Neuronal stem cell (in vitro differentiated cells): Measurements from ENCODE around the gene MRPL34.

Experiments used
- DNase-seq: peaks from one replicate; pipeline ENCODE4 v3.0.0-alpha.2; 2013; ENCODE audit warnings: low spot score
- H2AFZ ChIP-seq: one replicate; pipeline ENCODE4 v1.6.1; 2013; ENCODE audit warnings: mild to moderate bottlenecking, low read length, inconsistent platforms
- H2AK5ac ChIP-seq: 2 replicates; pipeline ENCODE4 v1.6.1; 2013; ENCODE audit warnings: low read depth, mild to moderate bottlenecking, inconsistent platforms, low read length, moderate library complexity, mixed read lengths
- H2BK120ac ChIP-seq: 2 replicates; pipeline ENCODE4 v1.6.1; 2013; ENCODE audit warnings: low read depth, mild to moderate bottlenecking, inconsistent platforms, low read length, moderate library complexity, mixed read lengths
- H2BK12ac ChIP-seq: one replicate; pipeline ENCODE4 v1.6.1; 2013; ENCODE audit warnings: low read length, inconsistent platforms
- H2BK15ac ChIP-seq: 2 replicates; pipeline ENCODE4 v1.6.1; 2013; ENCODE audit warnings: mild to moderate bottlenecking, low read length, inconsistent platforms, mixed read lengths
- H2BK5ac ChIP-seq: one replicate; pipeline ENCODE4 v1.6.1; 2013; ENCODE audit warnings: inconsistent platforms, mild to moderate bottlenecking, low read length, moderate library complexity
- H3K14ac ChIP-seq: one replicate; pipeline ENCODE4 v1.6.1; 2013; ENCODE audit warnings: low read length, inconsistent platforms
- H3K18ac ChIP-seq: 2 replicates; pipeline ENCODE4 v1.6.1; 2013; ENCODE audit warnings: low read length, inconsistent platforms
- H3K23ac ChIP-seq: 2 replicates; pipeline ENCODE4 v1.6.1; 2013; ENCODE audit warnings: low read depth, mild to moderate bottlenecking, mixed read lengths, low read length, inconsistent platforms; ENCODE audit not compliant: poor library complexity
- H3K27ac ChIP-seq: replicated peaks from 3 replicates; pipeline ENCODE4 v1.5.1; 2013; ENCODE audit warnings: low read length, inconsistent platforms
- H3K27me3 ChIP-seq, 3 experiments: 2 replicates each; pipeline ENCODE4 v1.6.1; 2013; ENCODE audit warnings: low read length in 3 of 3, mild to moderate bottlenecking in 2 of 3, inconsistent platforms in 1 of 3, low read depth in 1 of 3, mixed read lengths in 1 of 3, moderate library complexity in 1 of 3; ENCODE audit not compliant: control insufficient read depth in 3 of 3, insufficient read depth in 3 of 3
- H3K36me3 ChIP-seq, 2 donors: replicated peaks in 1 of 2; 2 replicates each; pipeline ENCODE4 v1.6.1; 2013; ENCODE audit warnings: low read length in 2 of 2; ENCODE audit not compliant: control insufficient read depth in 2 of 2, insufficient read depth in 2 of 2
- H3K4ac ChIP-seq: 2 replicates; pipeline ENCODE4 v1.6.1; 2013; ENCODE audit warnings: inconsistent platforms, mild to moderate bottlenecking, low read length, moderate library complexity
- H3K4me1 ChIP-seq, 2 donors: 1 replicate in 1 of 2; 2 replicates in 1 of 2; pipeline ENCODE4 v1.6.1; 2013; ENCODE audit warnings: low read length in 2 of 2, low read depth in 1 of 2; ENCODE audit not compliant: control insufficient read depth in 2 of 2, insufficient read depth in 1 of 2
- H3K4me2 ChIP-seq: one replicate; pipeline ENCODE4 v1.6.1; 2013; ENCODE audit warnings: mild to moderate bottlenecking, low read length, inconsistent platforms; ENCODE audit not compliant: insufficient read depth, poor library complexity, severe bottlenecking
- H3K4me3 ChIP-seq, 2 donors: 2 replicates each; pipeline ENCODE4 v1.5.1; 2013; ENCODE audit warnings: low read length in 2 of 2, mild to moderate bottlenecking in 2 of 2, inconsistent platforms in 1 of 2, moderate library complexity in 1 of 2
- H3K79me1 ChIP-seq: one replicate; pipeline ENCODE4 v1.6.1; 2013; ENCODE audit warnings: low read depth, mild to moderate bottlenecking, inconsistent platforms, low read length, moderate library complexity
- H3K9ac ChIP-seq: one replicate; pipeline ENCODE4 v1.6.1; 2013; ENCODE audit warnings: mild to moderate bottlenecking, low read depth, low read length, inconsistent platforms; ENCODE audit not compliant: poor library complexity
- H3K9me3 ChIP-seq, 2 donors: replicated peaks in 1 of 2; 2 replicates each; pipeline versions ENCODE3 to v1.6.1; 2013; ENCODE audit warnings: low read length in 2 of 2, mild to moderate bottlenecking in 2 of 2, inconsistent platforms in 1 of 2, low read depth in 1 of 2, mixed read lengths in 1 of 2, moderate library complexity in 1 of 2; ENCODE audit not compliant: control insufficient read depth in 2 of 2, insufficient read depth in 1 of 2
- H4K8ac ChIP-seq: one replicate; pipeline ENCODE4 v1.6.1; 2013; ENCODE audit warnings: low read depth, mild to moderate bottlenecking, inconsistent platforms, low read length, moderate library complexity
- H4K91ac ChIP-seq: one replicate; pipeline ENCODE4 v1.6.1; 2013; ENCODE audit warnings: low read length, low read depth, mild to moderate bottlenecking, inconsistent platforms; ENCODE audit not compliant: poor library complexity
- WGBS, 2 donors: extraction: QIAGEN DNeasy Blood & Tissue Kit; methylation state at CpG; one replicate each; pipeline ENCODE4 v1.1.7; 2013; ENCODE audit warnings: missing lambda C conversion rate in 2 of 2, mixed read lengths in 1 of 2; ENCODE audit not compliant: insufficient read length in 2 of 2, insufficient replicate concordance in 1 of 2; ENCODE audit errors: extremely low coverage in 2 of 2; 5-methylcytosine and 5-hydroxymethylcytosine counted together

Gene MRPL34

DNA sequence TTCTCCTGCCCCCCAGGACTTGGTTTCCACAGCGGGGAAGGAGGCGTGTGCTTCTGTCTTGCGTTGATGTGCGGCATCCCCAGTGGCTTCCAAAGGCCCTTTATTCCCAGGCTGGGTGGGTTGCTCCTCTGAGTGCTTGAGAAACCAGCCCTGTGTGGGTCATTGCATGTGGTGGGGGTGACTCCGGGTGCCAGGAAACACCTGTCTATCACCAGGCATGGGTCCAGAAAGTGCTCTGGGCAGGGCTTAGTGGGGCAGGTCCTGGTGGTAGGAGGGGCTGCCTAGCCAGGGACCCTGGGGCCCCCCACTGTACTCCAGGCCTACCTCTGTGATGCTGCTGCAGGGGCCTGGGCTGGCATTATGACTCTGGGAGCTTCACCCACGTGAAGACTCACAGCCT, 13.3 kb downstream of the MRPL34 start:
- H3K18ac ChIP-seq: no peak overlapping the region
- no peak overlapping the region for H3K4me2 ChIP-seq
- no peaks in the 10 kb centered on the region for H3K27me3 ChIP-seq
- no peak overlapping the region for H3K9ac ChIP-seq
- H3K4me1 ChIP-seq: peaks cover 0 to 7% of the 10 kb centered on the region in 2 donors
- H3K14ac ChIP-seq: no peak overlapping the region
- H3K23ac ChIP-seq: no peak overlapping the region
- no peak overlapping the region for H4K8ac ChIP-seq
- H3K9me3 ChIP-seq: peaks cover 0 to 3% of the 10 kb centered on the region in 2 donors
- WGBS, 2 donors: no CpG with 5 or more reads among the region's 6 CpGs
- no peak overlapping the region for H3K27ac ChIP-seq
- H2AK5ac ChIP-seq: no peak overlapping the region
- H2BK15ac ChIP-seq: no peak overlapping the region
- peaks cover 12% of the 10 kb centered on the region for H3K79me1 ChIP-seq
- H3K4me3 ChIP-seq: peak overlapping the region in 1 of 2 donors; percentile 46
- H3K4ac ChIP-seq: no peak overlapping the region
- H2BK120ac ChIP-seq: no peak overlapping the region
- no peak overlapping the region for H2AFZ ChIP-seq
- peaks cover 31 to 65% of the 10 kb centered on the region in 2 donors for H3K36me3 ChIP-seq
- no peak overlapping the region for H2BK5ac ChIP-seq
- no peak overlapping the region for H2BK12ac ChIP-seq
- no peak for DNase-seq
- H4K91ac ChIP-seq: no peak overlapping the region

DNA sequence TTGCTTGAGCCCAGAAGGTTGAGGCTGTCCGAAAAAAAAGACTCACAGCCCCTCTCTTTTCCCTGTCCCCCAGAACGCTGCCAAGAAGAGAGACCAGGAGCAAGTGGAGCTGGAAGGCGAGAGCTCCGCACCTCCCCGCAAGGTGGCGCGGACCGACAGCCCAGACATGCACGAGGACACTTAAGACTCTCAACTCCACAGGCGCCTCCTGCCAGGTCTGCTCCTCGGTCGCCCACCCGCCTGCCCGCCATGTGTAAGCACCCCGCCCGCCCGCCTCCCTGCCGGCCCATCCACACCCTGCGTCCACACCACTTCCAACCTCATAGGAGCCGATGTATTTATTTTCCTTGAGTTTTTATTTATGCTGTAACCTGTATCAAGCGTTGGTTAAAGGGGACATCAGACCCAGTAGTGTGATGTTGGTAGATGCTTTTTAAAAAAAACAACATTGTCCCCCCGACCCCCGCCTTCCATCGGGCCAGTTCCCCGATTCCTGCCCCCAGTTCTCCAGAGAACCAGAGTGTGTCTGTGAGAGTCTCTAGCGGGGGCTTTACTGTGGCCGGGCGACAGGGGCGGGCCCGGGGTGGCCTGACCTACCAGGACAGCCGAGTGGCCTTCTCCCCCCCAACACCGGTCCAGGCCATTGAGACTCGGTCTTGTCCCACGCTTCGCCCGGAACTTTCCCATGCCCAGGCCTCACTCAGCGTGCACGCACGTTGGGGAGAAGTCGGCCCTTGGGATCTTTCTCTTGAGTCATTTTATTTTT, 14.0 kb downstream of the MRPL34 start:
- Histone ChIP-seq H3K27me3 (no peaks in the 10 kb centered on the region), H3K4ac (no peak overlapping the region), H3K4me1 (peaks cover 0 to 7% of the 10 kb centered on the region in 2 donors), H2BK120ac (no peak overlapping the region), H2AFZ (no peak overlapping the region), H3K79me1 (peaks cover 15% of the 10 kb centered on the region), H3K36me3 (peaks cover 28 to 64% of the 10 kb centered on the region in 2 donors), H2AK5ac (no peak overlapping the region), H2BK12ac (no peak overlapping the region), H4K8ac (no peak overlapping the region), H3K9ac (no peak overlapping the region), H3K4me2 (no peak overlapping the region), H2BK5ac (no peak overlapping the region), H3K4me3 (no peak overlapping the region), H4K91ac (no peak overlapping the region), H2BK15ac (no peak overlapping the region), H3K18ac (no peak overlapping the region), H3K27ac (no peak overlapping the region), H3K9me3 (peaks cover 0 to 2% of the 10 kb centered on the region in 2 donors), H3K14ac (no peak overlapping the region), H3K23ac (no peak overlapping the region)
- WGBS, 2 donors: no CpG with 5 or more reads among the region's 40 CpGs
- DNase-seq: no peak

DNA sequence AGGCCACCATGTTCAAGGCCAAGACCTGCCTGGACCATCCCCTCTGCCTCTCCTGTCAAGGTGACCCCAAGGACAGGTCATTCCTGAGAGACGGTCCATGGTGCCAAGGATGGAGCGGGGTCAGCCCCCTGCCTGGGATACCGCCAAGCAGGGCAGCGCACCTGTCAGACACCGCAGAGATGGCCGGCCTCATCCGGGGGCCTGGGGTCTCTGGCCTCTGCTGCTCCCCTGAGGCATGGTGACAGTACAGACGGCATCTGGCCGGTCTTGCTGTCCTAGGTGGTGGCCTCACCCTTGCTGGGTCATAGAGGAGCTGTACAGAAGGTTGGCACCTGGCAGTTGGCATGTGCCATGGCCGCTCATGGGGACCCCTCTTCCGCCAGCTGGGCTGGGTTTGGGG, 14.8 kb downstream of the MRPL34 start:
- H3K79me1 ChIP-seq: peaks cover 15% of the 10 kb centered on the region
- H3K27ac ChIP-seq: no peak overlapping the region
- no peak overlapping the region for H3K4me2 ChIP-seq
- no peak overlapping the region for H2BK15ac ChIP-seq
- no peak overlapping the region for H2BK12ac ChIP-seq
- peaks cover 0 to 2% of the 10 kb centered on the region in 2 donors for H3K9me3 ChIP-seq
- H3K23ac ChIP-seq: peak overlapping the region; percentile 65
- H3K27me3 ChIP-seq: no peaks in the 10 kb centered on the region
- no peak overlapping the region for H2AFZ ChIP-seq
- WGBS, 2 donors: no CpG with 5 or more reads among the region's 11 CpGs
- no peak overlapping the region for H2AK5ac ChIP-seq
- no peak for DNase-seq
- peaks cover 28 to 68% of the 10 kb centered on the region in 2 donors for H3K36me3 ChIP-seq
- H4K91ac ChIP-seq: no peak overlapping the region
- no peak overlapping the region for H3K14ac ChIP-seq
- no peak overlapping the region for H3K18ac ChIP-seq
- H3K4me1 ChIP-seq: peaks cover 0 to 7% of the 10 kb centered on the region in 2 donors
- H3K4ac ChIP-seq: no peak overlapping the region
- no peak overlapping the region for H2BK120ac ChIP-seq
- no peak overlapping the region for H4K8ac ChIP-seq
- H3K9ac ChIP-seq: peak overlapping the region; percentile 30
- no peak overlapping the region for H3K4me3 ChIP-seq
- peak overlapping the region; percentile 24 for H2BK5ac ChIP-seq

DNA sequence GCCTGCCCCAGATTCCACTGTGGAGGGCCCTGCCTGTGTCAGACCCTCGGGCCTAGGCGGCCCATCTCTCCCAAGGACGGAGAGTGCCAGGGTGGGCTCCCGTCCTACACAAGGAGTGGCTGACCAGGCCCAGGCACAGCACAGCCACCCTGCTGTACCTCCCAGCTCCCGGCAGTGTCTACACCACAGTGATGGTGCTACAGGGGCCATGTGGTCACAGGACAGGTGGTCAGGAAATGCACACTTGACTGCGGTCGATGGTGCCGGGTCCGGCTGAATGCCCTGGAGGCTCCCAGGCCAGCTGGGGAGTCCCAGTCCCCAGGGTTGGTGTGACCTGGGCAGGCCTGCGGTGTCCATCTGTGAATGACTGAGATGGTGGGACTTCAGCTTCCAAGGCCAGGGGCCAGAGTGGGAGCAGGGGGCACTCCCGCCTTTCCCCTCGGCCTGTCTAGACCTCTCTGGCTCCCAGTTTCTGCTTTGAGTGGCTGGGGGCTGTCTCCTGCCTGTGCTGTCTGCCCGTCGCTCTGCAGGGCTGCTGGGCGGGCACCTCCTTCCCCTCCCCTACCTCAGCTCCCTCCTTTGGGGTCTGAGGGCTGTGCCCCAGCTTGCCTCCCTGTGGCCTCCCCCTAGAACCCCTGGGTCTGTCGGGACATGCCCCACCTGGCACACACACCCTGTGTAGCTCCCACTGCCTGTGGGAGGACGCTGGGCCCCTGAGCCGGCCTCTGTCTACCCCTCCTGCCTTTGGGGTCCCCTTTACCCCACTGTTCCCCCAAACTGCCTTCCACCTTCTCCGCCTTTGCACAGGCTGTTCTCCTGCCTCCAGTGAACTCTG, 16.2 kb downstream of the MRPL34 start:
- no CpG with 5 or more reads among the region's 19 CpGs for WGBS, 2 donors
- Histone ChIP-seq H3K27ac (peak overlapping the region; percentile 21), H3K36me3 (peaks cover 26 to 68% of the 10 kb centered on the region in 2 donors)

More for the DNA sequence above, 16.2 kb downstream of the MRPL34 start:
- H3K4ac ChIP-seq: peak overlapping the region; percentile 76
- H4K91ac ChIP-seq: peak overlapping the region; percentile 1
- H2BK15ac ChIP-seq: no peak overlapping the region
- peak overlapping the region; percentile 80 for H3K18ac ChIP-seq
- peak overlapping the region; percentile 82 for H2BK5ac ChIP-seq
- H3K79me1 ChIP-seq: peaks cover 10% of the 10 kb centered on the region
- no peak overlapping the region for H3K14ac ChIP-seq
- H2AFZ ChIP-seq: no peak overlapping the region
- no peaks in the 10 kb centered on the region for H3K27me3 ChIP-seq
- H3K4me2 ChIP-seq: no peak overlapping the region
- peaks cover 0 to 2% of the 10 kb centered on the region in 2 donors for H3K9me3 ChIP-seq
- no peak overlapping the region for H2BK12ac ChIP-seq
- peak overlapping the region; percentile 47 for H3K9ac ChIP-seq
- H4K8ac ChIP-seq: peak overlapping the region; percentile 56
- H2AK5ac ChIP-seq: no peak overlapping the region
- H3K4me3 ChIP-seq: no peak overlapping the region
- H3K23ac ChIP-seq: peak overlapping the region; percentile 40
- no peak for DNase-seq
- H2BK120ac ChIP-seq: no peak overlapping the region
- H3K4me1 ChIP-seq: peaks cover 0 to 7% of the 10 kb centered on the region in 2 donors
